G401.6 (cell line): Measurements from ENCODE around the gene SPEM2.
"Not testable (repeated sequence)": the region's sequence is repeated elsewhere in the genome, so short reads cannot be mapped to it uniquely, and the experiment has no call there.

Experiments
- FAIRE-seq: peaks from 2 replicates; lab custom pipeline; 2012; peaks lifted over from hg19 to GRCh38; lab: Jason Lieb, UNC

Gene SPEM2

GRCh38 chr17:7474767-7475166 is 49.4 kb downstream of the SPEM2 start:
- not testable (repeated sequence) for FAIRE-seq

GRCh38 chr17:7475764-7476422 is 50.5 kb downstream of the SPEM2 start:
- FAIRE-seq = no peak

GRCh38 chr17:7476494-7476893 is 51.1 kb downstream of the SPEM2 start:
- FAIRE-seq = no peak

- no peak for FAIRE-seq
Measured at GRCh38 chr17:7476951-7477350, 51.5 kb downstream of the SPEM2 start.
